Measurements from ENCODE around the gene SIPA1. TPM values are rescaled to one million over a fixed set of nuclear protein-coding genes. Genes with fewer than 3 reads are reported as not detected.
A peak's percentile ranks its signal among the peaks of the same experiment; 100 is the strongest.

The SIPA1 gene
- total RNA-seq, 1 experiment from 2014 or later = 65.4 TPM

DNA sequence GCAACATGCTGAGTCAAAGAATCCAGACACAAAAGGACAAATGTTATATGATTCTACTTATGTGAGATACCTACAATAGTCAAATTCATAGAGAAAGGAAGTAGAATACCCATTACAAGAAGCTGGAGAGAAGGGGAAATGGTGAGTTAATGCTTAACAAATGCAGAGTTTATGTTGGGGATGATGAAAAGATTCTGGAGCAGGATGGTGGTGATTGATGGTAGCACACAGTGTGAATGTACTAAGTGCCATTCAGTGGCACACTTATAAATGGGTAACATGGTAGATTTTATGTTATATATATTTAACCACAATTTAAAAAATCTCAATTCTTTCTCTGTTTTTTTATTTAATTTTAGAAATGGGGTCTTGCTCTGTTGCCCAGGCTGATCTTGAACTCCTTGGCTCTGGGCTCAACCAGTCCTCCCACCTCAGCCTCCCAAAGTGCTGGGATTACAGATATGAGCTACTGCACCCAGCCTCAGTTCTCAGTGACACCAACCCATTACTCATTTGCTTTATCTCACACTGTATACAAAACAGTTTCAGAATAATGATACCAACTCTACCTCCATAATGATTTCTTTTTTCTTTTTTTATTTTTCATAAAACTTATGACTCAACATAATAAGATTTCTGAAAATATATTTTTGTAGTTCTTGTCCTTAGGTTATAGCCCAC lies 34.4 kb downstream of the SIPA1 start (continued):
- no peak for TF ChIP-seq ZNF317 (CRISPR knock-in tag; IDR thresholded peaks at IDR 0.05; ENCODE audit: borderline replicate concordance, low read depth)
- TF ChIP-seq, protein P1, sequence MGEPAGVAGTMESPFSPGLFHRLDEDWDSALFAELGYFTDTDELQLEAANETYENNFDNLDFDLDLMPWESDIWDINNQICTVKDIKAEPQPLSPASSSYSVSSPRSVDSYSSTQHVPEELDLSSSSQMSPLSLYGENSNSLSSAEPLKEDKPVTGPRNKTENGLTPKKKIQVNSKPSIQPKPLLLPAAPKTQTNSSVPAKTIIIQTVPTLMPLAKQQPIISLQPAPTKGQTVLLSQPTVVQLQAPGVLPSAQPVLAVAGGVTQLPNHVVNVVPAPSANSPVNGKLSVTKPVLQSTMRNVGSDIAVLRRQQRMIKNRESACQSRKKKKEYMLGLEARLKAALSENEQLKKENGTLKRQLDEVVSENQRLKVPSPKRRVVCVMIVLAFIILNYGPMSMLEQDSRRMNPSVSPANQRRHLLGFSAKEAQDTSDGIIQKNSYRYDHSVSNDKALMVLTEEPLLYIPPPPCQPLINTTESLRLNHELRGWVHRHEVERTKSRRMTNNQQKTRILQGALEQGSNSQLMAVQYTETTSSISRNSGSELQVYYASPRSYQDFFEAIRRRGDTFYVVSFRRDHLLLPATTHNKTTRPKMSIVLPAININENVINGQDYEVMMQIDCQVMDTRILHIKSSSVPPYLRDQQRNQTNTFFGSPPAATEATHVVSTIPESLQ (CRISPR knock-in tag; IDR thresholded peaks at IDR 0.05) = no peak
- TF ChIP-seq, protein P2, sequence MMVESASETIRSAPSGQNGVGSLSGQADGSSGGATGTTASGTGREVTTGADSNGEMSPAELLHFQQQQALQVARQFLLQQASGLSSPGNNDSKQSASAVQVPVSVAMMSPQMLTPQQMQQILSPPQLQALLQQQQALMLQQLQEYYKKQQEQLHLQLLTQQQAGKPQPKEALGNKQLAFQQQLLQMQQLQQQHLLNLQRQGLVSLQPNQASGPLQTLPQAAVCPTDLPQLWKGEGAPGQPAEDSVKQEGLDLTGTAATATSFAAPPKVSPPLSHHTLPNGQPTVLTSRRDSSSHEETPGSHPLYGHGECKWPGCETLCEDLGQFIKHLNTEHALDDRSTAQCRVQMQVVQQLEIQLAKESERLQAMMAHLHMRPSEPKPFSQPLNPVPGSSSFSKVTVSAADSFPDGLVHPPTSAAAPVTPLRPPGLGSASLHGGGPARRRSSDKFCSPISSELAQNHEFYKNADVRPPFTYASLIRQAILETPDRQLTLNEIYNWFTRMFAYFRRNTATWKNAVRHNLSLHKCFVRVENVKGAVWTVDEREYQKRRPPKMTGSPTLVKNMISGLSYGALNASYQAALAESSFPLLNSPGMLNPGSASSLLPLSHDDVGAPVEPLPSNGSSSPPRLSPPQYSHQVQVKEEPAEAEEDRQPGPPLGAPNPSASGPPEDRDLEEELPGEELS (CRISPR knock-in tag; IDR thresholded peaks at IDR 0.05) = no peak
- no peak for TF ChIP-seq OVOL2 (CRISPR knock-in tag; IDR thresholded peaks at IDR 0.05; ENCODE audit: borderline replicate concordance)
- TF ChIP-seq SP1 (CRISPR knock-in tag; conservative IDR thresholded peaks at IDR 0.05) = no peak

DNA sequence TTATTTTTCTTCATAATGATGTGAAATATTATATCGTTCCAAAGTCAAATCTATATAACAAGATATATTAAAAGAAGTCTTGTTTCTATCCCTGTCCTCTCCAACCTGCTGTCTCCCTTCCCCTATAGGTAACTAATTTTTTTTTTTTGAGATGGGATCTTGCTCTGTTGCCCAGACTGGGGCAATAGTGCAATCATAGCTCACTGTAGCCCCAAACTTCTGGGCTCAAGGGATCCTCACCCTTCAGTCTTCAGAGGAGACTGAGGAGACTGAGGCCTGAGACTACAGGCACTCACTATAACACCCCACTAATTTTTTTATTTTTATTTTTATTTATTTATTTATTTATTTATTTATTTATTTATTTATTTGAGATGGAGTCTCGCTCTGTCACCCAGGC lies 35.1 kb downstream of the SIPA1 start:
- ChIA-PET CTCF (interaction anchor here (1.1 kb wide), 1 partner anchor 10 kb away, joined by 4 read pairs; no protein-coding TSS in a partner anchor), POLR2A (no interaction called here)
- DNase-seq (ENCODE audit: low spot score) (no peak), ATAC-seq (no peak)
- Mint-ChIP-seq H3K36me3 (no peaks in the 10 kb centered on the region), H3K4me1 (no peaks in the 10 kb centered on the region), H3K4me3 (no peak overlapping the region), H3K27me3 (ENCODE audit: low read depth) (peaks cover 9% of the 10 kb centered on the region; the same call in 1 of the 2 replicates), H3K9me3 (peaks cover 4% of the 10 kb centered on the region; the same call in 1 of the 2 replicates), H3K27ac (no peak overlapping the region)
- no peak for TF ChIP-seq ZNF121 (CRISPR knock-in tag; IDR thresholded peaks at IDR 0.05)
- TF ChIP-seq, protein P1 (CRISPR knock-in tag; IDR thresholded peaks at IDR 0.05) = no peak
- TF ChIP-seq HMGA2 (CRISPR knock-in tag; IDR thresholded peaks at IDR 0.05) = peak; percentile 33; the same call in 1 of the 2 replicates
- TF ChIP-seq FOXP1 (CRISPR knock-in tag; IDR thresholded peaks at IDR 0.05; ENCODE audit: borderline replicate concordance) = no peak
- TF ChIP-seq, protein P3, sequence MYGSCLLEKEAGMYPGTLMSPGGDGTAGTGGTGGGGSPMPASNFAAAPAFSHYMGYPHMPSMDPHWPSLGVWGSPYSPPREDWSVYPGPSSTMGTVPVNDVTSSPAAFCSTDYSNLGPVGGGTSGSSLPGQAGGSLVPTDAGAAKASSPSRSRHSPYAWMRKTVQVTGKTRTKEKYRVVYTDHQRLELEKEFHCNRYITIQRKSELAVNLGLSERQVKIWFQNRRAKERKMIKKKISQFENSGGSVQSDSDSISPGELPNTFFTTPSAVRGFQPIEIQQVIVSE (CRISPR knock-in tag; IDR thresholded peaks at IDR 0.05; ENCODE audit: borderline replicate concordance) = no peak

DNA sequence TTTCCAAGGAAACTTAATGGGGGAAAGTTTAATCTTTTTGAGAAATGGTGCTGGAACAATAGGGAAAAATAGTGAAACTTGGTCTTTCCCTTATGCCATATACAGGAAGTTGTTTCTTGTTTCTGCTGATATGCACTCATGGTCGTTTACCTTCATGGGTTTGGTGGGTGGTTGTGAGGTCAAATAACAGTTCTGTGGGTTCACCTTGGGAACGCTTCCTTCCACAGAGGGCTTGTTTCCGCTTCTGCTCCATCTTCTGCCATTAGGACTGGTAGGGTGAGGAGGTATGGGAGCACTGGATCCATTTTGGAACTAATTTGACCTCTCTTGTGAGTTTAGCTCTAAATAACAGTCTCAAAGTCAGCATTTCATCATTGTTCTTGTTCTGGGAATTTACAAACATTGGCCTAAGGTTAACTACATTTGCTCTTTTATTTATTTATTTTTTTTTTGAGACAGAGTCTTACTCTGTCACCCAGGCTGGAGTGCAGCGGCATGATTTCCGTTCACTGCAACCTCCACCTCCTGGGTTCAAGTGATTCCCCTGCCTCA lies 42.4 kb downstream of the SIPA1 start:
- H3K9me3 Mint-ChIP-seq = no peaks in the 10 kb centered on the region
- no peak overlapping the region for H3K27ac Mint-ChIP-seq
- H3K36me3 Mint-ChIP-seq = no peaks in the 10 kb centered on the region
- ChIA-PET POLR2A (no interaction called here), CTCF (interaction anchor here (0.6 to 0.8 kb wide), 2 partner anchors 17 to 110 kb away, joined by 3 to 6 read pairs; no protein-coding TSS in a partner anchor)
- no peak overlapping the region for H3K4me3 Mint-ChIP-seq
- H3K27me3 Mint-ChIP-seq (ENCODE audit: low read depth) = peaks cover 9% of the 10 kb centered on the region; the same call in 1 of the 2 replicates
- no peaks in the 10 kb centered on the region for H3K4me1 Mint-ChIP-seq
- no peak for DNase-seq (ENCODE audit: low spot score)
- no peak for ATAC-seq
- TF ChIP-seq, protein P4, sequence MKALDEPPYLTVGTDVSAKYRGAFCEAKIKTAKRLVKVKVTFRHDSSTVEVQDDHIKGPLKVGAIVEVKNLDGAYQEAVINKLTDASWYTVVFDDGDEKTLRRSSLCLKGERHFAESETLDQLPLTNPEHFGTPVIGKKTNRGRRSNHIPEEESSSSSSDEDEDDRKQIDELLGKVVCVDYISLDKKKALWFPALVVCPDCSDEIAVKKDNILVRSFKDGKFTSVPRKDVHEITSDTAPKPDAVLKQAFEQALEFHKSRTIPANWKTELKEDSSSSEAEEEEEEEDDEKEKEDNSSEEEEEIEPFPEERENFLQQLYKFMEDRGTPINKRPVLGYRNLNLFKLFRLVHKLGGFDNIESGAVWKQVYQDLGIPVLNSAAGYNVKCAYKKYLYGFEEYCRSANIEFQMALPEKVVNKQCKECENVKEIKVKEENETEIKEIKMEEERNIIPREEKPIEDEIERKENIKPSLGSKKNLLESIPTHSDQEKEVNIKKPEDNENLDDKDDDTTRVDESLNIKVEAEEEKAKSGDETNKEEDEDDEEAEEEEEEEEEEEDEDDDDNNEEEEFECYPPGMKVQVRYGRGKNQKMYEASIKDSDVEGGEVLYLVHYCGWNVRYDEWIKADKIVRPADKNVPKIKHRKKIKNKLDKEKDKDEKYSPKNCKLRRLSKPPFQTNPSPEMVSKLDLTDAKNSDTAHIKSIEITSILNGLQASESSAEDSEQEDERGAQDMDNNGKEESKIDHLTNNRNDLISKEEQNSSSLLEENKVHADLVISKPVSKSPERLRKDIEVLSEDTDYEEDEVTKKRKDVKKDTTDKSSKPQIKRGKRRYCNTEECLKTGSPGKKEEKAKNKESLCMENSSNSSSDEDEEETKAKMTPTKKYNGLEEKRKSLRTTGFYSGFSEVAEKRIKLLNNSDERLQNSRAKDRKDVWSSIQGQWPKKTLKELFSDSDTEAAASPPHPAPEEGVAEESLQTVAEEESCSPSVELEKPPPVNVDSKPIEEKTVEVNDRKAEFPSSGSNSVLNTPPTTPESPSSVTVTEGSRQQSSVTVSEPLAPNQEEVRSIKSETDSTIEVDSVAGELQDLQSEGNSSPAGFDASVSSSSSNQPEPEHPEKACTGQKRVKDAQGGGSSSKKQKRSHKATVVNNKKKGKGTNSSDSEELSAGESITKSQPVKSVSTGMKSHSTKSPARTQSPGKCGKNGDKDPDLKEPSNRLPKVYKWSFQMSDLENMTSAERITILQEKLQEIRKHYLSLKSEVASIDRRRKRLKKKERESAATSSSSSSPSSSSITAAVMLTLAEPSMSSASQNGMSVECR (CRISPR knock-in tag; IDR thresholded peaks at IDR 0.05; ENCODE audit: borderline replicate concordance) = no peak
- TF ChIP-seq TEAD1 (CRISPR knock-in tag; IDR thresholded peaks at IDR 0.05) = no peak
- TF ChIP-seq, protein P5, sequence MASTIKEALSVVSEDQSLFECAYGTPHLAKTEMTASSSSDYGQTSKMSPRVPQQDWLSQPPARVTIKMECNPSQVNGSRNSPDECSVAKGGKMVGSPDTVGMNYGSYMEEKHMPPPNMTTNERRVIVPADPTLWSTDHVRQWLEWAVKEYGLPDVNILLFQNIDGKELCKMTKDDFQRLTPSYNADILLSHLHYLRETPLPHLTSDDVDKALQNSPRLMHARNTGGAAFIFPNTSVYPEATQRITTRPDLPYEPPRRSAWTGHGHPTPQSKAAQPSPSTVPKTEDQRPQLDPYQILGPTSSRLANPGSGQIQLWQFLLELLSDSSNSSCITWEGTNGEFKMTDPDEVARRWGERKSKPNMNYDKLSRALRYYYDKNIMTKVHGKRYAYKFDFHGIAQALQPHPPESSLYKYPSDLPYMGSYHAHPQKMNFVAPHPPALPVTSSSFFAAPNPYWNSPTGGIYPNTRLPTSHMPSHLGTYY (CRISPR knock-in tag; IDR thresholded peaks at IDR 0.05) = no peak
- TF ChIP-seq ZBTB21 (CRISPR knock-in tag; IDR thresholded peaks at IDR 0.05; ENCODE audit: borderline replicate concordance) = no peak
- TF ChIP-seq, protein P1 (CRISPR knock-in tag; IDR thresholded peaks at IDR 0.05) = no peak
- no peak for TF ChIP-seq RORB (CRISPR knock-in tag; IDR thresholded peaks at IDR 0.05)

All from WTC11 (cell line).